Immature natural killer cell (primary cell): Measurements from ENCODE around the gene TMEFF2. TPM values are rescaled to one million over a fixed set of nuclear protein-coding genes. Genes with fewer than 3 reads are reported as not detected.

Source experiments
- DNase-seq, 3 donors: peaks; one replicate each; pipeline ENCODE4 v3.0.0; 2022; ENCODE audit warnings: mixed read lengths in 1 of 3
- H3K27ac Mint-ChIP-seq, 6 donors: one replicate each; pipeline ENCODE4 v1.8.0; 2020; ENCODE audit warnings: mixed read lengths in 6 of 6, mild to moderate bottlenecking in 5 of 6, inconsistent platforms in 4 of 6, moderate library complexity in 3 of 6
- H3K27me3 Mint-ChIP-seq, 3 donors: one replicate each; pipeline ENCODE4 v1.8.0; 2020 to 2021; ENCODE audit warnings: low read depth in 3 of 3, mild to moderate bottlenecking in 3 of 3, mixed read lengths in 3 of 3, moderate library complexity in 3 of 3, inconsistent platforms in 1 of 3
- H3K36me3 Mint-ChIP-seq, 3 donors: one replicate each; pipeline ENCODE4 v1.8.0; 2020; ENCODE audit warnings: mixed read lengths in 3 of 3, inconsistent platforms in 2 of 3, mild to moderate bottlenecking in 2 of 3
- H3K4me1 Mint-ChIP-seq, 2 donors: one replicate each; pipeline ENCODE4 v1.8.0; 2020; ENCODE audit warnings: inconsistent platforms in 2 of 2, mild to moderate bottlenecking in 2 of 2, mixed read lengths in 2 of 2, moderate library complexity in 1 of 2
- H3K4me3 Mint-ChIP-seq, 5 donors: one replicate each; pipeline ENCODE4 v1.8.0; 2020; ENCODE audit warnings: mild to moderate bottlenecking in 5 of 5, mixed read lengths in 5 of 5, inconsistent platforms in 3 of 5, moderate library complexity in 3 of 5
- H3K9me3 Mint-ChIP-seq, 6 donors: one replicate each; pipeline ENCODE4 v1.8.0; 2020; ENCODE audit warnings: mild to moderate bottlenecking in 6 of 6, mixed read lengths in 6 of 6, inconsistent platforms in 4 of 6, moderate library complexity in 3 of 6
- polyA plus RNA-seq, 3 donors: library from polyadenylated mRNA; unstranded; fragments of 300-500 nt; fragmentation: Illumina TruSeq; gene quantifications; one replicate each; pipeline ENCODE4 v1.2.3, GENCODE V29; 2021

The TMEFF2 gene
- polyA plus RNA-seq, 3 donors from 2014 or later = not detected

DNA sequence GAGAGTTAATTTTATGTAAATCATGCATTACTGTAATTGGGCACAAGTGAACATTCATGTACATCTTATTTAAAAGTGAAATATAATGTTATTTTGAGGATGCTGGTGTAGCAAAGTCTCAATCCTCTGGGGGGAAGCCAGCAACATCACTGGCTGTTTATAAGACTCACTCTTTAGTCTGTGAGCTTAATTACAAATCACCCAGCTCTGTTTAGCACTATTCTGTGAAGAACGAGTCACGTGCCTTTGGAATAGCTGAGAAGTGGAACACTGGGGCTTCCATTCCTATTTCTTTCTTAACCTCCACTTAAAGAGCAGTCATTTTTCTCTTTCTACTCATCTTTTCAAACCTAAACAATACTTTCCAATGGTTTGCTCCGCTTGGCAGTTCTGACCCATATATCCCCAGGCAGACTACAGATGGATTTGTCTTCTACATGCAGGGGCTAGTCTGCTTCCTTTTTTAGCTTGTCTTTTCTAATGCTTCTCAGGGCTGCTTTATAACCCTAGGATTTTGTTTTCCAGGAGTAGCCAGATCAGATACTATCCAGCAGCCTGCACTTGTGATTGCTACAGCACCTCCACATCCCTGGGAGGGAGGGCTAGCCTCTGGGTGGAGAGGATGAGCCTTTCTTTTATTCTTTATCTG, 252.5 kb downstream of the TMEFF2 start:
- H3K4me3 Mint-ChIP-seq = no peak overlapping the region
- no peaks in the 10 kb centered on the region for H3K36me3 Mint-ChIP-seq
- peaks cover 0 to 4% (median 0%) of the 10 kb centered on the region in 3 donors for H3K27me3 Mint-ChIP-seq
- no peaks in the 10 kb centered on the region for H3K4me1 Mint-ChIP-seq
- DNase-seq = no peak
- H3K9me3 Mint-ChIP-seq = peaks cover 0 to 2% (median 0%) of the 10 kb centered on the region in 6 donors
- no peak overlapping the region for H3K27ac Mint-ChIP-seq

DNA sequence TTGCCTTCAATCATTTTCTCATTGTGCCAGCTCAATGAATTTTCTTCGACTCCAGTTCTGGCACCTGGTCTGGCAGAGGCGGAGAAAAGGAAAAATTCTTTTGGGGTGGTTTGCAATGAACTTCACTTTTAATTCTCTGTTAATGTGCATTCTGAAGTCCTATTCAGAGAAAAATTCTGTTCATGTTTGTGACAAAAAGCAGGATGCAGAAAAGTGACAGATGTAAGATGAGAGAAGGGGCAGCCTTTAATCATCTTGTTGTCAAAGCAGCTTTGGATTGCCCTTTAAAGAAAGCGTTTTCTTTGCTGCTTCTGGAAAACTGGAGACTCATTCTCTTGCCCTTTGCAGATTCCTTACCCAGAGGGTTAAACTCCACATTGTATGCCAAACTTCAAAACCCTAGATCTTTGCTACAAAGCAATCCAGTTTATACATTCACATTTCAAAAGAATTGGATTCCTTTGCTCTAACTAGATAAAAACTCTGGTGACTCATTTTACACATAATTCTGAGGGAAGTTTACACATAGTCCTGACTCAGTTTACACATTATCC, 253.3 kb downstream of the TMEFF2 start:
- peaks cover 0 to 4% (median 0%) of the 10 kb centered on the region in 3 donors for H3K27me3 Mint-ChIP-seq
- peaks cover 0 to 2% (median 0%) of the 10 kb centered on the region in 6 donors for H3K9me3 Mint-ChIP-seq
- no peak overlapping the region for H3K27ac Mint-ChIP-seq
- H3K4me3 Mint-ChIP-seq = no peak overlapping the region
- H3K36me3 Mint-ChIP-seq = no peaks in the 10 kb centered on the region
- no peaks in the 10 kb centered on the region for H3K4me1 Mint-ChIP-seq
- no peak for DNase-seq

DNA sequence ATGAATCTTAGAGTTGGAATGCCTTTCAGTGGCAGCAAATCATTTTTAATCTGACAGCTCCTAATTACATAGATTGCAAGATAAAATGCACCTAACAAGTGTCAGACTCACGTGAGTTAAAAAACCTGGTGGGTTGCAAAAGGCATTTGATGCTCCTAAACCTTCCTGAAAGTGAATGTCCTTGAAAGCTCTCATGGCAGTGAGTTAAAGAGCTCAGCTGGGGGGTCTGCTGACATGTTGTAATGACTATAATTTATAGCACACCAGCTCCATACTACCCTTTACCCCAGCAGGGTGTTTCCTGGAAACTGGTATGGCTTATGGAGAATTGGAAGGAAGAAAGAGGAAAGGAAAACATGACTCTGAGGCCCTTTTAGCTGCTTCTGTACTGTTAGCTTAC, 256.0 kb downstream of the TMEFF2 start:
- Mint-ChIP-seq H3K4me1 (no peaks in the 10 kb centered on the region), H3K9me3 (no peaks in the 10 kb centered on the region), H3K4me3 (no peak overlapping the region), H3K36me3 (no peaks in the 10 kb centered on the region), H3K27ac (no peak overlapping the region), H3K27me3 (peaks cover 0 to 4% (median 0%) of the 10 kb centered on the region in 3 donors)
- DNase-seq = no peak

DNA sequence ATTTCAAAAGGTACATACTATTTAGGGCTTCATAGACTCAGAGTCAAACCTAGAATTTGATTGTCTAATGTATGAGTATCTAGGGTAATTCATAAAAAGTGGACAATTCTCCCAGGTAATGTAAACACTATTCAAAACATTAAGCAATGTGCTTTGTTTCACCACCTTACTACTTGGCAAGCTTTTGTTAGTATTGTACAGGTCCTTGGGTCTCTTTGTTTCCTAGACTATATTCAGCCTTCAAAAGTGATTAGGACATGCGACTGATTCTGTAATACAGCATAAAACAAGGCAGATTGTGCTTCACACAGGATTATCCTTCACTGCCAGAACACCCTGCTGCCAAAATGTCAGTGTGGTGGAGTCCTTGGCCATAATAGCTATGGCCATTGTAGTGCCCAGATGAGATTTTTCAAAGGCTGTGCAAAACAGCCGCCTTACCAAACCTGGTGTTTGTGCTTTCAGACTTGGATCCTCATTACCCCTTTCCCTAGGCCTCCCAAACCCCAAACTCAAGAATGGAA, 257.8 kb downstream of the TMEFF2 start:
- peaks cover 0 to 2% (median 0%) of the 10 kb centered on the region in 3 donors for H3K27me3 Mint-ChIP-seq
- H3K4me1 Mint-ChIP-seq = no peaks in the 10 kb centered on the region
- no peaks in the 10 kb centered on the region for H3K9me3 Mint-ChIP-seq
- no peak for DNase-seq
- no peak overlapping the region for H3K4me3 Mint-ChIP-seq
- H3K27ac Mint-ChIP-seq = no peak overlapping the region
- no peaks in the 10 kb centered on the region for H3K36me3 Mint-ChIP-seq

DNA sequence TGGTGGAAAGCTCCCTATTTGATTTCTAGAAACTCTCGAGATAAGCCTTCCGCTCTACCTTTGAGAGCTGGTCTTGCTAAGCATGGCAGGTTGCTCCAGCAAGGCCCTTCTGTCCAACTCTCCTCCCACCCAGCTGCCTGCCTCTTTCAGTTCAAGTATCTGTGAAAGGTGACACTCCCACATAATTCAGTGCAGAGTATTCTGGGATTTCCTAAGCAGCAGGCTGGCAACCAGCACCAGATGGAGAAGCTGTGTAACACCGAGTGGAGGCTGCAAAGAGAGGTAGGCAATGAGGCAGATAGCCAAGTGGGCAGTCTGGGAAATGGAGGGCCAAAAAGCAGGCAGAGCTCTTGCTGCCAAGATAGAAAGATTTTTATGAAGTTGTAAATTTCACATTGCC, 259.5 kb downstream of the TMEFF2 start:
- Mint-ChIP-seq H3K9me3 (no peaks in the 10 kb centered on the region), H3K36me3 (no peaks in the 10 kb centered on the region), H3K4me3 (no peak overlapping the region), H3K4me1 (no peaks in the 10 kb centered on the region), H3K27ac (no peak overlapping the region), H3K27me3 (no peaks in the 10 kb centered on the region)
- no peak for DNase-seq

DNA sequence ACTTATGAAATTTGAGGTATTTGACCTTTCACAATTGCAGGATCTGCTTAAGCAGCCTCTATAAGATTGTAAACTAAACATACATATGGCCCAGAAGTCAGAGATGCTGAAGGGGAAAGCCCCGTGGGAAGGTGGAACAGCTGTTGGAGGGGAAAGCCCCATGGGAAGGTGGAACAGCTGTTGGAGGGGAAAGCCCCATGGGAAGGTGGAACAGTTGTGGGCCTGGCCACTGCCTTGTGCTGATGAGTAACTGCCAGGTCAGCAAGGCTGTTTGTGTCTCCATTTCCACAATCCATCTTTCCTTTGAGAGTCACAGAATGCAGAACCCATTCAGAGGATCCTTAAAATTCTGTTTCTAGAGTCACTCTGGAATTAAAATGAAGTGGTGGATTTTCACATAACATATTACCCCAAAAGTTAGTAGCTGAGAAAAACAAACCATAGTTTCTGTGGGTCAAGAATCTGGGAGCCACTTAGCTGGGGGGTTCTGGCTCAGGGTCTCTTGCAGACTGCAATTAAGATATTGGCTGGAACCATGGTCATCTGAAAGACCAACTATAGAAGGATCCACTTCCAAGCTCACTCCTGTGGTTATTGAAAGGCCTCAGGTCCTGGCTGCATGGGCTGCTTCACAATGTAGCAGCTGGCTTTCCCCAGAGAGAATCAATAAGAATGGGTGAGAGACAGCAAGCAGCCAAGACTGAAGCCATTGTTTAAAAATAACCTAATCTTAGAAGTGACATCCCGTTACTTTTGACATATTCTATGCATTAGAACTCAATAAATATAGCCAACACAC, 261.2 kb downstream of the TMEFF2 start:
- H3K27ac Mint-ChIP-seq = no peak overlapping the region
- H3K36me3 Mint-ChIP-seq = no peaks in the 10 kb centered on the region

DNA sequence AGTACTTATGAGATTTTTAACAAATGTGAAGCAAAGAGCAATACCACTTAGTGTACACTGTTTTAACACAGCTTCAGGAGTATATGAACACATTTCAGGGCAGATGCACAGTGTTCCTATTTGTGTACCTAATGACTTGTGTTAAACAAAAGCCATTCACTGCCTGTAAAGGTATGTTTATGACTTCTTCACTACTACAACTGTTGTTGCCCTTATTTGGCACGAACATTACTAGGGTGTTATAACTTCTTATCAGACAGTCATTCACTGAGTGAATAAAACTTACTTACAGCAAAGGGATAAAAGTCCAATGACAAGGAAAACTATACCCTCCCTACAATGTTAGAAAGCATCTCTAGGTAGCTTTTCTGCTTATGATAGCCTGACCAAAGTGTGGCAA, 262.4 kb downstream of the TMEFF2 start:
- H3K36me3 Mint-ChIP-seq = no peaks in the 10 kb centered on the region
- H3K27ac Mint-ChIP-seq = no peak overlapping the region
- peaks cover 0 to 3% (median 0%) of the 10 kb centered on the region in 6 donors for H3K9me3 Mint-ChIP-seq
- H3K4me1 Mint-ChIP-seq = peaks cover 0 to 7% of the 10 kb centered on the region in 2 donors
- H3K27me3 Mint-ChIP-seq = peaks cover 0 to 2% (median 0%) of the 10 kb centered on the region in 3 donors
- no peak for DNase-seq
- no peak overlapping the region for H3K4me3 Mint-ChIP-seq

More for the DNA sequence above, 261.2 kb downstream of the TMEFF2 start:
- Mint-ChIP-seq H3K4me3 (no peak overlapping the region), H3K9me3 (peaks cover 0 to 3% (median 0%) of the 10 kb centered on the region in 6 donors), H3K4me1 (no peaks in the 10 kb centered on the region), H3K27me3 (no peaks in the 10 kb centered on the region)
- DNase-seq = no peak

DNA sequence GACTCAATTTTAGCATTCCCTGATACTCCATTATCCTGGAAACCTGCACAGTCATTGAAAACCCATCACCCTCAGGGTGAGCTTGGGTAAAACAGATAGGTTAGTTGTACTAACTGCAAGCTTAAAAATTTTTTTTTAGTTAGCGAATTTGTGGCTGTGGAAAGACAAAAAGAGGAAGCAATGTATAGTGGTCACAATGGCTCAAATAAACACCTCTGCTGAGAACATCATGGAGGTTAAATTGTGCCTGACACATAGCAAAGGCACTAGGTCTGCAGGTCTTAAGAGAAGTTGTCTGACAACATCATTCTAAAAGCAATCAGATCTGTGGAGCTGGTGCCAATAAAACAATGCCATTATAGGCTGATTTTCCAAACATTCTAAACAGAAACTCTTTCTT, 263.4 kb downstream of the TMEFF2 start:
- no peak overlapping the region for H3K4me3 Mint-ChIP-seq
- peaks cover 0 to 17% of the 10 kb centered on the region in 2 donors for H3K4me1 Mint-ChIP-seq
- DNase-seq = no peak
- no peak overlapping the region for H3K27ac Mint-ChIP-seq
- no peaks in the 10 kb centered on the region for H3K36me3 Mint-ChIP-seq
- peaks cover 0 to 3% (median 0%) of the 10 kb centered on the region in 6 donors for H3K9me3 Mint-ChIP-seq
- H3K27me3 Mint-ChIP-seq = peaks cover 0 to 2% (median 0%) of the 10 kb centered on the region in 3 donors

DNA sequence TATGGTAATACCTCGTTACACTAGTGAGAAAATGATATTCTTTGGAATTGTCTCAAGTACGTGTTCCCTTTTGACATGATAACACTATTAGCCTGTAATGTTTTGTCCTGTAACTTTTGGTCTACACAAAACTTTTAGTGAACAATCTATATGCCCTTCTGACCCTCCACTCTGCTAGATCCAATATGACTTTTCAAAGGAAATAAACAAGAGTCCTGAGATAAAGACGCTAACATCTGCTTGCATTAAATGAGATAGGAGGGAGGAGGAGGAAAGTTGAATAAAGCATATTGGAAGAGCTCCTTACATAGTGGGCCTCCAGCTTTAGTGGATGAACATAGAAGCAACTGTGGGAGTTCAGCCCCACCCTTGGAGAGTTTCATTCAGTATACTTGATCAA, 264.5 kb downstream of the TMEFF2 start:
- no peak overlapping the region for H3K27ac Mint-ChIP-seq
- no peaks in the 10 kb centered on the region for H3K36me3 Mint-ChIP-seq
- no peak for DNase-seq
- peaks cover 0 to 18% of the 10 kb centered on the region in 2 donors for H3K4me1 Mint-ChIP-seq
- H3K27me3 Mint-ChIP-seq = peaks cover 0 to 2% (median 0%) of the 10 kb centered on the region in 3 donors
- peaks cover 0 to 3% (median 0%) of the 10 kb centered on the region in 6 donors for H3K9me3 Mint-ChIP-seq
- H3K4me3 Mint-ChIP-seq = no peak overlapping the region

DNA sequence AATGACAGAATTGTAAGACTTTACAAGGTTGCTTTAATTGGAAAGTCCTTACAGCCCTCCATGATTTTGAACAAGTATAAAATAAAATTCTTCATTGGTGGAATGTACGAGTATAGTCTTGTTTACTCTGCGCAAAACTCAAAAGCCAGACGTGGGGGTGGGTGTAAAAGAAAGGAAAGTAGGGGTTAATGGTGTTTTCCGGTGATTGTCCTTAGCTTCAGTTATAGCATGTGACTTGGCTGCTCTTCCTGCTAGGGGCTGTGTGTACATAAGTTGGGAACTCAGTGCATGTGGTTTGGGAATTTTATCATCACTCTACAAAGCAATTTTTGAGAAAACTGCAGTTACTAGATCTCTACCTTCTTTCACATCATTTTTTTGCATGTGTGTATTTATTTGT, 265.4 kb downstream of the TMEFF2 start:
- H3K27me3 Mint-ChIP-seq = peaks cover 0 to 2% (median 0%) of the 10 kb centered on the region in 3 donors
- H3K4me1 Mint-ChIP-seq = peaks cover 0 to 18% of the 10 kb centered on the region in 2 donors
- DNase-seq = no peak
- peaks cover 0 to 3% (median 0%) of the 10 kb centered on the region in 6 donors for H3K9me3 Mint-ChIP-seq
- no peak overlapping the region for H3K27ac Mint-ChIP-seq
- no peaks in the 10 kb centered on the region for H3K36me3 Mint-ChIP-seq
- H3K4me3 Mint-ChIP-seq = no peak overlapping the region

DNA sequence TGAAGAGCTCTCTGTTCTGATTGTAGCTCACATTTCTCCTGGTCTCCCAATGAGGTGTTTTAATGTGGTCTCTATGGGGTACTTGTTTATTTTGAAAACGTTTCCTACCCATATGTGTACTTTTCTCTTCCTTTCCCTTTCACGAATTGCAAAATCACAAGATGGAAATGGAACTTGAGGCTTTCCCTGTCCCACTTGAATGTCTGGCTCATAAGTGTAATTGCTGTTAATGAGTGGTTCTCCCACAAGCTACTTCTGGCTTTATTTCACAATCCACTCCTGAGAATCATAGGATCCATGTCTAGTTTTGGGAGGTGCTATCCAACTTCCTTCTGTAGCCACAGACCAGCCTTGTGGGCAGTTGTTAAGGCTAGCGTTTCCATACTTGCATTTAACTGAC, 266.7 kb downstream of the TMEFF2 start:
- DNase-seq = no peak
- H3K9me3 Mint-ChIP-seq = peaks cover 0 to 3% (median 0%) of the 10 kb centered on the region in 6 donors
- H3K4me3 Mint-ChIP-seq = no peak overlapping the region
- peaks cover 0 to 18% of the 10 kb centered on the region in 2 donors for H3K4me1 Mint-ChIP-seq
- no peaks in the 10 kb centered on the region for H3K36me3 Mint-ChIP-seq
- H3K27ac Mint-ChIP-seq = no peak overlapping the region
- H3K27me3 Mint-ChIP-seq = peaks cover 0 to 2% (median 0%) of the 10 kb centered on the region in 3 donors

DNA sequence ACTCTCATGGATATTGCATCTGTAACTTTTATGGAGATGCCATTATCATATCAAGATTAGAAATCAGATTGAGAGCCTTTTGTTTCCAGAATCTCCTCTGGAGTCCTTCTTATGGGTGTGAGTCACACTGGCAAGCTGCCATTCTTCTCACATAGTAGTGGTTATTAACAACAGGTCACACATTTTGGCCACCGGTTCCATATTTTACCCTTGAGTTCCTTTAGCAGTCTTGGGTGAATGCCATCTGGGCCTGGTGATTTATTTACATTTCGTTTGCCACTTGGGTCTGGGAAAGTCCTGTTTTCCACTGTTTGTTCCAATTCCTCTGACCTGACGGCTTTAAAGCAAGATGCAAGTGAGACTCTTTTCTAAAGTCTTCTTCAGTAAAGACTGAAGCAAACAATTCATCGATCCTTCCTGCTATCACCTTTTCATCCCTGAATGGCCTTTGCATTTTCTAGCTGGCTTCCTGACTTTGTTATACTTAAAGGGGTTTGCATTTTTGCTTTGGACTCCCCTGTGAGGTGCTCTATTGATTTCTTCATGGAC, 267.3 kb downstream of the TMEFF2 start:
- H3K27me3 Mint-ChIP-seq = peaks cover 0 to 2% (median 0%) of the 10 kb centered on the region in 3 donors
- no peak overlapping the region for H3K27ac Mint-ChIP-seq
- no peak overlapping the region for H3K4me3 Mint-ChIP-seq
- H3K9me3 Mint-ChIP-seq = peaks cover 0 to 3% (median 0%) of the 10 kb centered on the region in 6 donors
- no peak for DNase-seq
- H3K36me3 Mint-ChIP-seq = no peaks in the 10 kb centered on the region
- peaks cover 0 to 18% of the 10 kb centered on the region in 2 donors for H3K4me1 Mint-ChIP-seq

DNA sequence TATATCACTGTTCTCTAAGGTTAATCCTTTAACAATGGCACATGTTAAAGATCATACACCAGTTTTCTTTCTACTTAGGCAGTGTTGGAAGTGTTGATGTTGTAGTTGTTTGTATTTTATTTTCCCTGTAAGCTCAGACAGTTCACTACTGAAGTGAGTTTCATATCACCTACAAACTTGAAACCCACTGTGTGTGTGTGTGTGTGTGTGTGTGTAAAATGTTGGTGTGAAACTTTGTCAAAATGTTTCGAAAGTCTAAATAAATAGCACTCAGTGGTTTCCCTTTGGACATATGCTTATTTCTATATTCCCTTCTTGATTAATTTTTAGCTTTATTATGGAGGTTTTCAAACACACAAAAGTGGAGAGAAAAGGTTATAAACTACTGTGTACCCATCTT, 268.1 kb downstream of the TMEFF2 start:
- no peak overlapping the region for H3K27ac Mint-ChIP-seq
- peaks cover 0 to 18% of the 10 kb centered on the region in 2 donors for H3K4me1 Mint-ChIP-seq
- H3K9me3 Mint-ChIP-seq = peaks cover 0 to 6% (median 0%) of the 10 kb centered on the region in 6 donors
- H3K4me3 Mint-ChIP-seq = no peak overlapping the region
- H3K27me3 Mint-ChIP-seq = peaks cover 0 to 2% (median 0%) of the 10 kb centered on the region in 3 donors
- H3K36me3 Mint-ChIP-seq = no peaks in the 10 kb centered on the region
- no peak for DNase-seq

DNA sequence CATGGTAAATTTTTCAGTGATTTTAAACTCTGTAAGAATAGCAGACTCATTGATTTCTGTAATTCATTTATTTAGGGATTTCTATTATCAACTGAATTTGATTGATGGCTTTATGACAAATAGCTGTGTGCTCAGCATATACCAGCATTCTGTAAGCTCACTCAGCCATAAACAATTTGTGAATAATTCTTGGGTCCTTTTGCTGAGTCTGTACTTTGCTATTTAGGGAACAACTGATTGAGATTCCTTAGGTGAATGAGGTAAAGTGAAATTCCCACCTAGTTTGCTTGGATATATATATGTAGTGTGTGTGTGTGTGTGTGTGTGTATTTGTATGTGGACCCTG, 271.1 kb downstream of the TMEFF2 start:
- Mint-ChIP-seq H3K4me1 (peaks cover 0 to 18% of the 10 kb centered on the region in 2 donors), H3K27me3 (peaks cover 0 to 3% (median 0%) of the 10 kb centered on the region in 3 donors), H3K9me3 (peaks cover 0 to 3% (median 0%) of the 10 kb centered on the region in 6 donors), H3K36me3 (no peaks in the 10 kb centered on the region), H3K27ac (no peak overlapping the region), H3K4me3 (no peak overlapping the region)
- DNase-seq = no peak
